Measurements from ENCODE around the gene SCFD2.

Gene SCFD2

DNA sequence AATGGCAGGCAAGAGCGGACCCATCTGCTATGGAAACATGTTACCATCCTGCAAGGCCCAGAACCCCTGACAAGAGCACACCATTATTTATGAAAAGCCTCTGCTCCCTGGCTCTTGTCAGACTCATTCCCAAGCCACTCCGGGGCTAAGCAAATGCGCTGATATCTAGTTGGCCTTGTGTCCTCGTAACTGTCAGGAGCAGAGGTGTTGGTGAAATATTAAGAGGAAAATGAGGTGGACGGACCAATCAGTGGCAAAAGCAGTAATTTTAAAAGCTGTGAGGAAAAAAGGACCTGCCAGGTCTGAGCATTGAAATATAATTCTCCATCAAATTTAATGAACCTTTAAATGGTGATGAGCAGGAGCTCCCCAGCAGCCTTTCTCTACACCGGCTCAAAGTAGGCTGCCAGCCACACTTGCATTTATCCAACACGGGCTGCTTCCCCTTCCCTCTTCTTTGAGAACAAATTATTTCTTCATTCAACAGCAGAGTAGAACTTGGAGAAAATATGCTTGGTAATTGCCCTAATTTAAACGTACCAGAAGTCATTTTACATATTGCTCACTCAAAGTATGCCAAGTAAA lies 289.4 kb downstream of the SCFD2 start:
- no peak overlapping the region for H3K9ac ChIP-seq (ENCODE audit: low read length)
- no peak overlapping the region for H3K27ac ChIP-seq (ENCODE audit: low read length)

DNA sequence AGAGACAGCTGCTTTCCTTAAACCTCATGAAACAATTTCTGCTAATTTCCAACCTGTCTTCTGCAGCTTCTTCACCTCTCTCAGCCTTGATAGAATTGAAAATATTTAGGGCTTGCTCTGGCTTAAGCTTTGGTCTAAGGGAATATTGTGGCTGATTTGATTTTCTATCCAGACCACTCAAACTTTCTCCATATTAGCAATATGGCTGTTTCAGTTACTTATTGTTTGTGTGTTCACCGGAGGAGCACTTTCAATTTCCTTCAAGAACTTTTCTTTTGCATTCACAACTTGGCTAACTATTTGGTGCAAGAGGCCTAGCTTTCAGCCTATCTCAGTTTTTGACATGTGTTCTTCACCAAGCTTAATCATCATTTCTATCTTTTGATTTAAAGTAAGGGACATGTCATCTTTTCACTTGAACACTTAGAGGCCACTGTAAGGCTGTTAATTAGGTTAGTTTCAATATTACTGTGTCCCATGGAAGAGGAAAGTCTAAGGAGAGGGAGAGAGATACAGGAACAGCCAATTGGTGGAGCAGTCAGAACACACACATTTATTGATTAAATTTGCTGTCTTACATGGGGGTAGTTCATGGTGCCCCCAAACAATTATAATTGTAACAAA lies 290.6 kb downstream of the SCFD2 start:
- no peaks in the 10 kb centered on the region for H3K4me1 ChIP-seq (ENCODE audit: control insufficient read depth, low read depth, low read length)
- no peaks in the 10 kb centered on the region for H3K36me3 ChIP-seq (ENCODE audit: control insufficient read depth, low read depth, low read length)
- no peak overlapping the region for H3K4me3 ChIP-seq (ENCODE audit: low read length)
- no peaks in the 10 kb centered on the region for H3K9me3 ChIP-seq (ENCODE audit: control insufficient read depth, low read depth, low read length)
- H3K27me3 ChIP-seq (ENCODE audit: control insufficient read depth, insufficient read depth, low read length): no peaks in the 10 kb centered on the region
- H3K27ac ChIP-seq (ENCODE audit: low read length): no peak overlapping the region
- H3K9ac ChIP-seq (ENCODE audit: low read length): no peak overlapping the region

More for the DNA sequence above, 289.4 kb downstream of the SCFD2 start:
- Histone ChIP-seq H3K36me3 (ENCODE audit: control insufficient read depth, low read depth, low read length) (no peaks in the 10 kb centered on the region), H3K4me3 (ENCODE audit: low read length) (no peak overlapping the region), H3K4me1 (ENCODE audit: control insufficient read depth, low read depth, low read length) (no peaks in the 10 kb centered on the region), H3K9me3 (ENCODE audit: control insufficient read depth, low read depth, low read length) (no peaks in the 10 kb centered on the region), H3K27me3 (ENCODE audit: control insufficient read depth, insufficient read depth, low read length) (no peaks in the 10 kb centered on the region)

DNA sequence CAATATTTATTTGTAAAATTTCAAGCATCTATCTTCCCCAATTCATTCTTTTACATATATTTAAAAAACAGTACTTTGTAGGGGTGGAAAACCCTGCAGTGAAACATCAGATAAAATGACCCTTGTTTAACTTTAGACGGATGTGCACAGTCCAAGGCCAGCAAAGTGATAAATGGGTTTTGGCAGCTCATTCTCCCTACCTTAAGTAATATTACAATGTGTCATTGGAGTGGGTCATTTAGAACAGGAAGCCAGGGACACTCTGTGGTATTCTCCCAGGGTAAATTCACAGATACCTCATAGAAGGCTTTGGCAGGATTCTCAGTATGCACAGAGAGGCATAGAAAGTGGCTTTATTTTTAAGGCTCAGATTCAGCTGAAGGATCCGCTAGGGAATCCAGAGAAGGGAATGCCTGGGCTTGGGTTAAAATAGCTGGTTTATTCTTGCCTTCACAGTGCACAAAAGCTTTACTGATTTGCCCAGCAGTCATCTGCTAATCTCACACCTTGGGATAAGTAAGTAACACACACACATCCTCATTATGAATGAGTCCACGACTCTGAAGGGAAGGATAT lies 297.0 kb downstream of the SCFD2 start:
- Histone ChIP-seq H3K9me3 (ENCODE audit: control insufficient read depth, low read depth, low read length) (no peaks in the 10 kb centered on the region), H3K27ac (ENCODE audit: low read length) (no peak overlapping the region), H3K27me3 (ENCODE audit: control insufficient read depth, insufficient read depth, low read length) (no peaks in the 10 kb centered on the region), H3K4me3 (ENCODE audit: low read length) (no peak overlapping the region), H3K9ac (ENCODE audit: low read length) (no peak overlapping the region), H3K4me1 (ENCODE audit: control insufficient read depth, low read depth, low read length) (no peaks in the 10 kb centered on the region), H3K36me3 (ENCODE audit: control insufficient read depth, low read depth, low read length) (no peaks in the 10 kb centered on the region)

DNA sequence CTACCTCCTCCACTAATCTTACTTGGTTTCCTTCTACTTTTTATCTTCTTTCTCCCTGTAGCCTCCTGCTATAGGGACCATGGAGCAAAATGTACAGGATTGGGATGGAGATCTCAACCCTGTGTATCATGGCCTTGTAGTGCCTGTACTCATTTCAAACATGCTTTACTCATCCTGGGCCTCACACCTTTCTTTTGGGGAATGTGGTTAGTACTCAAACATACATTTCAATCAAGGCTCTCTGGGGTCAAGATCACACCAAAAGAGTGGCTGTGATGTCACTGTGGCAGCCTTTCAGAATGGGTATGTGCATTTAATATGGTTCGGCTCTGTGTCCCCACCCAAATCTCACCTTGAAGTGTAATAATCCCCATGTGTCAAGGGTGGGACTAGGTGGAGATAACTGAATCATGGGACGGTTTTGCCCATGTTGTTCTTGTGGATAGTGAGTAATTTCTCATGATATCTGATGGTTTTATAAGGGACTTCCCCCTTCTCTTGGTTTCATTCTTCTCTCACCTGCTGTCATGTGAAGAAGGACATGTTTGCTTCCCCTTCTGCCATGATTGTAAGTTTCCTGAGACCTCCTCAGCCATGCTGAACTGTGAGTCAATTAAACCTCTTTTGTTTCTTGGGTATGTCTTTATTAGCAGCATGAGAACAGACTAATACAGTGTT lies 298.6 kb downstream of the SCFD2 start:
- Histone ChIP-seq H3K27ac (ENCODE audit: low read length) (no peak overlapping the region), H3K4me3 (ENCODE audit: low read length) (no peak overlapping the region)

DNA sequence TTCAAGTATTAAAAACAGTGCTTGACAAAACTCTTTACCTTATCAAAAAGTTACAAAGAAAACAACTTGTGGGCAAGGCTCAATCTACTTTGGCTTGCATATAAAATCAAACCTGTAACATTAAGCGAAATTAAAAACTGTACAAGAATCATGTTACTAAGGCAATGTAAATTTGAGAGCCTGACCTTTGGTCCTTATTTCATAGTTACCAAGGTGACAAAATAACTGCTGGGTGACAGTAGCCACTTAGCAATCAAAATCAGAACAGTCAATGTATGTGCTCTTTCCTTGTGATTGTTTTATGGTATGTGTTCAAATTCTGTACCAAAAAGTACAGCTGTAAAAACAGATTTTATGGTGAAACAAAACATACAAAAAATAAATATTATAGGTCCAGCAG lies 299.7 kb downstream of the SCFD2 start:
- Histone ChIP-seq H3K9me3 (ENCODE audit: control insufficient read depth, low read depth, low read length) (no peaks in the 10 kb centered on the region), H3K27me3 (ENCODE audit: control insufficient read depth, insufficient read depth, low read length) (no peaks in the 10 kb centered on the region), H3K4me1 (ENCODE audit: control insufficient read depth, low read depth, low read length) (peaks cover 5% of the 10 kb centered on the region), H3K4me3 (ENCODE audit: low read length) (no peak overlapping the region), H3K36me3 (ENCODE audit: control insufficient read depth, low read depth, low read length) (no peaks in the 10 kb centered on the region), H3K27ac (ENCODE audit: low read length) (no peak overlapping the region), H3K9ac (ENCODE audit: low read length) (no peak overlapping the region)

More for the DNA sequence above, 298.6 kb downstream of the SCFD2 start:
- Histone ChIP-seq H3K9ac (ENCODE audit: low read length) (no peak overlapping the region), H3K9me3 (ENCODE audit: control insufficient read depth, low read depth, low read length) (no peaks in the 10 kb centered on the region), H3K36me3 (ENCODE audit: control insufficient read depth, low read depth, low read length) (no peaks in the 10 kb centered on the region), H3K27me3 (ENCODE audit: control insufficient read depth, insufficient read depth, low read length) (no peaks in the 10 kb centered on the region), H3K4me1 (ENCODE audit: control insufficient read depth, low read depth, low read length) (peaks cover 3% of the 10 kb centered on the region)

DNA sequence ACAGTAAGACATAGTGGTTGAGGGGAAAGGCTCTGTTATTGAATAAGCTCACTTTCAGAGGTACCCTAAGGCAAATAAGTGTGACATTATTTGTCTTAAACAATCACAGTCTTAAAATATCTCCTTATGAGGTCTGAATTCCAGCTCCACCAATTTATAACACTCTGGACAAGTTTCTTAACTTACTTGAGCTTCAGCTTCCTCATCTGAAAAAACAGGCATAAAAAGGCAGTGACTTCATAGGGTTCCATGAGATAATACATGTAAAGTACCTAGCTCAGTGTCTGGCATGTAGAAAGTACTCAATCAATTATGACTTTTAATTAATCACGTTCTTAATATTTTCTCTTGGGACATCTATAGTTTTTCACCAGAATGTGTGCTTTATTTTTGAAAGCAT lies 301.3 kb downstream of the SCFD2 start:
- no peak overlapping the region for H3K4me3 ChIP-seq (ENCODE audit: low read length)
- H3K27ac ChIP-seq (ENCODE audit: low read length): no peak overlapping the region
- no peaks in the 10 kb centered on the region for H3K36me3 ChIP-seq (ENCODE audit: control insufficient read depth, low read depth, low read length)
- peaks cover 6% of the 10 kb centered on the region for H3K4me1 ChIP-seq (ENCODE audit: control insufficient read depth, low read depth, low read length)
- no peaks in the 10 kb centered on the region for H3K27me3 ChIP-seq (ENCODE audit: control insufficient read depth, insufficient read depth, low read length)
- no peaks in the 10 kb centered on the region for H3K9me3 ChIP-seq (ENCODE audit: control insufficient read depth, low read depth, low read length)
- no peak overlapping the region for H3K9ac ChIP-seq (ENCODE audit: low read length)

DNA sequence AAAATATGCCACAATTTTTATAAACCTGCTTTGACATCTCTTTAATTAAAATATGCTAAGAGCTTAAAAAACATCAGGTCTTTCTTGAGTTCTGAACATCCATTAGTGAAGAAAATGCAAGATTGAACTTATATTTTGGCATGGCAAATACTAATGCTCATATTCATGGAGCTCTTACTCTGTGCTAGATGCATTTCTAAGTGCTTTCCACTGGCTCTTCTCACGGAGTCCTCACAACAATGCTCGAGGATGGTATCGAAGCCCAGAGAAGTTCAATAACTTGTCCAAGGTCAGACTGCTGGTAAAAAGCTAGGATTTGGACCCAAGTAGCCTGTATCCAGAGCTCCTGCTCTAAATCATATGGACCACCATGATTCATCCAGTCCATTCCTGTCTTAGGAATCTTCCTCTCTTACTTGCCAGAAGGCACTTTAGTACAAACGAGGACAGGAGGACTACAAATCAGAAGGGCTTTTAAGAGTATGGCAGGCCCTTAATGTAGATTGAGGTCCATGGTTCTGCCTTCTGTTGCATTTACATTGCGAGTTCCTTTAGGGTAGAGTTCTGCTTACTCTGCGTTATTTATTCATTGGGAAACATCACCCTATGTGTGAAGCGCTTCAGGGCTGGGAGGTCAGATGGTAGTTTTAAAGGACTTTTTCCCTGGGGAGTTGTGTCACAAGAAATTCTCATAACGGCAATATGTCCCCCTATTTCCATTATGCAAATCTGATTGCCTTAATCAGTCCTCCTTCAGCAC lies 304.6 kb downstream of the SCFD2 start:
- Histone ChIP-seq H3K4me1 (ENCODE audit: control insufficient read depth, low read depth, low read length) (peaks cover 6% of the 10 kb centered on the region), H3K27me3 (ENCODE audit: control insufficient read depth, insufficient read depth, low read length) (no peaks in the 10 kb centered on the region), H3K27ac (ENCODE audit: low read length) (no peak overlapping the region), H3K36me3 (ENCODE audit: control insufficient read depth, low read depth, low read length) (no peaks in the 10 kb centered on the region), H3K9me3 (ENCODE audit: control insufficient read depth, low read depth, low read length) (no peaks in the 10 kb centered on the region), H3K9ac (ENCODE audit: low read length) (no peak overlapping the region), H3K4me3 (ENCODE audit: low read length) (no peak overlapping the region)

DNA sequence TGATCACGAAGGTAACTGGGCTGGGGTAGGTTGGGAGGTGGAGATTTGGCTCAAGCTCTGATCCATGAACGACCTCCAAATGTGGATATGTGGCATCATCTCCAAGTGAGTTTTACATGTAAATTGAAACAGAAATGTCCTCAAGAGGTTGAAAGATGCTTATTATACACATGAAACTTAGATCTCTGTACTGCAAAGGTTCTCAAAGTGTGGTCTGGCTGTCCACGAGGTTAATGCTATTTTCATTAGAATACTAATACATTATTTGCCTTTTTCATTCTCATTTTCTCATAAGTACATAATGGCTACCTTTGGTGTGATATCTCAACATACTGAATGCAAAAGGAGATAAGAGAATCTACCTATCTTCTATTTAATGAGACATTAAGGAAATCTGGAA lies 305.6 kb downstream of the SCFD2 start:
- Histone ChIP-seq H3K36me3 (ENCODE audit: control insufficient read depth, low read depth, low read length) (no peaks in the 10 kb centered on the region), H3K9me3 (ENCODE audit: control insufficient read depth, low read depth, low read length) (no peaks in the 10 kb centered on the region), H3K4me3 (ENCODE audit: low read length) (no peak overlapping the region), H3K27me3 (ENCODE audit: control insufficient read depth, insufficient read depth, low read length) (no peaks in the 10 kb centered on the region), H3K4me1 (ENCODE audit: control insufficient read depth, low read depth, low read length) (peaks cover 6% of the 10 kb centered on the region), H3K27ac (ENCODE audit: low read length) (no peak overlapping the region), H3K9ac (ENCODE audit: low read length) (no peak overlapping the region)

DNA sequence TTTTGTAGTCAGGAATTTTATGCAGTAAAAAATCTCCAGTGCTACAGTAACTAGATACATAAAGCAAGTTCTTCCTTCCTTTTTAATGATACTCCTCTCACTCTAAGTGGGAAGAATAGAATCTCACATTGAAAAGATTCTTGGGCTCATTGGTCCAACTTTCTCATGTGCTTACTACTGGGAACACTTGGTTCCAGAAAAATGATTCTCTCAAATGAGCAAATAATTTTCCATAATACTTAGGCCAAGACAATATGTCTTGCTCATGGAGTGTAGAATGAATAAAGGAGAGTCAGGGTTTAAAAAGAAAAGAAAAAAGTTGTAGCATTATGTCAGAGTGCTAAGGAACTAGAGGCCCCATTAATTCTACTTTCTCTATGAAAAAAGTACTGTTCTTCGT lies 306.0 kb downstream of the SCFD2 start:
- Histone ChIP-seq H3K27me3 (ENCODE audit: control insufficient read depth, insufficient read depth, low read length) (no peaks in the 10 kb centered on the region), H3K27ac (ENCODE audit: low read length) (no peak overlapping the region), H3K9ac (ENCODE audit: low read length) (no peak overlapping the region), H3K4me3 (ENCODE audit: low read length) (no peak overlapping the region), H3K9me3 (ENCODE audit: control insufficient read depth, low read depth, low read length) (no peaks in the 10 kb centered on the region), H3K36me3 (ENCODE audit: control insufficient read depth, low read depth, low read length) (no peaks in the 10 kb centered on the region), H3K4me1 (ENCODE audit: control insufficient read depth, low read depth, low read length) (peaks cover 6% of the 10 kb centered on the region)

DNA sequence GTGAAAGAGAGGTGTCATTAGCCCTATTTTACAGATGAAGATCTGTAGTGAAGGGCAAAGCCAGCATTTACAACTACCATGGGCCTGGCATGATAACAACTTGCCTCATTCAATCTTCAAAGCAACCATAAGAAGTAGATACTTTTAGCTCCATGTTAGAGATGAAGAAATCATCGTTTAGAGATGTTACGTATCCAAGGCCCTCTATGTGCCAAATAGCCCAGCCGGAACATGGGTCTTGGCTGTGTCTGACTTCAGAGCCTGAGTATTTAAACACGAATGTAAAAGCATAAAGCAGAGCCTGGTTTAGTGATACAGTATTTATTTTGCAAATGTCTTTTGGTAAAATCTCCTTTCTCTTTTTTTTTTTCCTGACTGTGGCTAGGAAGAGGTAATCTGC lies 306.6 kb downstream of the SCFD2 start:
- H3K9ac ChIP-seq (ENCODE audit: low read length): no peak overlapping the region
- H3K4me1 ChIP-seq (ENCODE audit: control insufficient read depth, low read depth, low read length): peaks cover 6% of the 10 kb centered on the region
- H3K36me3 ChIP-seq (ENCODE audit: control insufficient read depth, low read depth, low read length): no peaks in the 10 kb centered on the region
- no peak overlapping the region for H3K27ac ChIP-seq (ENCODE audit: low read length)
- no peaks in the 10 kb centered on the region for H3K27me3 ChIP-seq (ENCODE audit: control insufficient read depth, insufficient read depth, low read length)
- H3K4me3 ChIP-seq (ENCODE audit: low read length): no peak overlapping the region
- no peaks in the 10 kb centered on the region for H3K9me3 ChIP-seq (ENCODE audit: control insufficient read depth, low read depth, low read length)

DNA sequence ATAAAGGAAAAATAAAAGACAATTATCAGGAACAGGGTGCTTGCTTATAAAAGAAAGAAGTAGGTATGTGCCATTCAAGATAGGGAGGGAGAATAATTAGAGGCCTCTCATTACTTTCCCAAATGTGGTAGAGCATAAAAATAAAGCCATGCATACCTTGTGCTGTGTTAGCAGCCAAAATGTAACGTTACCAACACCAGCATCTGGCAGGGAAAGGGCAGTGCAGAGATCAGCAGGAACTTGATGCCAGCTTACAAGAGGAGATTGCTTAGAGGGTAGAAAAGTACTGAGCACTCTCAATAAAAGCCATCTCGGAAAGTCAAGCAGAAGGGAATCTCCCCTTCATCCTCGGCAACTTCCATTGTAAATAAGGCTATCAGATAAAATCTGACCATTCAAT lies 308.2 kb downstream of the SCFD2 start:
- Histone ChIP-seq H3K27me3 (ENCODE audit: control insufficient read depth, insufficient read depth, low read length) (no peaks in the 10 kb centered on the region), H3K4me3 (ENCODE audit: low read length) (no peak overlapping the region), H3K36me3 (ENCODE audit: control insufficient read depth, low read depth, low read length) (no peaks in the 10 kb centered on the region), H3K9ac (ENCODE audit: low read length) (no peak overlapping the region), H3K9me3 (ENCODE audit: control insufficient read depth, low read depth, low read length) (no peaks in the 10 kb centered on the region), H3K27ac (ENCODE audit: low read length) (no peak overlapping the region), H3K4me1 (ENCODE audit: control insufficient read depth, low read depth, low read length) (peaks cover 6% of the 10 kb centered on the region)
